B cell (primary cell): ENCODE results near the gene FNDC10.

Experiments
- CTCF ChIP-seq: fragments of 200-600 bp; IDR thresholded peaks from one replicate; pipeline ENCODE4 v1.8.0; 2022; ENCODE audit warnings: antibody characterized with exemption, mild to moderate bottlenecking
- EZH2 ChIP-seq: IDR thresholded peaks from 2 replicates; pipeline ENCODE4 v1.6.1; 2012; ENCODE audit warnings: borderline replicate concordance, low read depth, mild to moderate bottlenecking, moderate library complexity, low read length; ENCODE audit not compliant: insufficient read depth, poor library complexity, severe bottlenecking

GRCh38 chr1:1628754-1629429 is 29.0 kb upstream of the FNDC10 start:
- no peak for TF ChIP-seq CTCF
- TF ChIP-seq EZH2 = no peak
